Measurements from ENCODE around the gene CPT2.

The CPT2 gene

DNA sequence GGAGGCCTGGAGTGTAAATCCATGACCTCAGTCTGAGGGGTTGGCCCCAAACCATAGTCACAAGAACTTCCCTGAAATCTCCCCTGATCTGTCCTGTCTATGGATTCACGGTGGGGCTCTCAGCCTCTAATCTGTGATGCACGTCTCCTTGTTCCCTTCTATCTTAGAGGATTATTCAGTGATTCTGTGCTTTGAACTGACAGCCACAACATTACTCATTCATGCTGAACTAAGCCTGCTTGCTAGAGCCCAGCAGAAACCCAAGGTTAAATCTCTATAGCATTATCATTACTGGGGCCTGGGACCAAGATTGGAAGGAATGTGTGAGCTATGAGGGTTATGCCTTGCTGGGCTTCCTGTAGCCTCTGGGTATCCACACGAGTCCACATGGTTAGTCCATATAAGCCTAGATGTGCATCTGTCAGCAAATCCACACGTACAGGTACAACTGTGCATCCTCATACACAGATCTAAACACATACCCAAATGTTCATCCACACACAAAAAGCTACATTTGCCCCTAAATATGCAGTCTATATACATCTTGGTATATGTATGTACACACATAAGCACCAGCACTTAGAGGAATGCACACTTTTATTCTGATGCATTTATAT lies 64.1 kb downstream of the CPT2 start:
- DNase-seq (ENCODE audit: low read depth in 4 of 4, low spot score in 1 of 4): no peak

DNA sequence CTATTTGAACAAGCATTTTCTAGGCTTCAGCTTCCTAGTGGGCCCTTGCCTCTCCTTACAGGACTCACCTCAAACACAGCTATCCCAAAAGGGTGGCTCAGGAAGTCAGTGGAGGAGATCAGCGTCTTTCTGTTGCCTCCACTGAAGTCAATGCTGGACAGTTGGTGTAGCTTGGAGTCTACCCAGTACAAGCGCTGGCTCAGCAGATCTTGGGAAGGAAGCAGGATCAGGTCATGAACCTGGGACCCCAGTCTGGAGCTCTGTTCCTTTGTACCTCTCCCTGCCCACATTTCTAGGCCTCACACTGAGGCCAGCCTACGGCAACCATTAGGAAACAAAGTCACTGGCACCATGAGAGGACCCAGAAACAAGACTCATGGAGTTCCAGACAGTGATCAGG lies 65.4 kb downstream of the CPT2 start:
- no peak for DNase-seq (ENCODE audit: low read depth in 4 of 4, low spot score in 1 of 4)
